SW480 (cell line): Measurements from ENCODE around the gene SUPT3H.

ENCODE experiments used
- DNase-seq: peaks from one replicate; pipeline ENCODE4 v3.0.0-alpha.2; 2016; ENCODE audit warnings: low spot score

SUPT3H gene

DNA sequence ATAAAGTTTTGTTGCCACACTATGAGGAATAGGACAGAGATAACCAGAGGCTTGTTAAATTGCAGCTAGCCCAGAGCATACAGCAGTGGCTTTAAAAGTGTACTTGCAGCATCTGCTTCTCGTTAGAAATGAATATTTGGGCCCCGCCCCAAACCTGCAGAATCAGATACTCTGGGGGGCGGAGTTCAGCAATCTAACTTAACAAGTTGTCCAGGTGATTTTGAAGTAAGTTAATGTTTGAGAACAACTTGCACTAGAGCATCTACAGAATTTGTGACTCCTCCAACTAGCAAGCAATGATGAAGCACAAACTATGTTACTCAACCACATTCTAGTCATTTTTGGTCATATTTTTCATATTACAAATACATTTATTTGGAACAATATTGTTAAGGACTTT lies 10.6 kb upstream of the SUPT3H start:
- DNase-seq, result no peak

DNA sequence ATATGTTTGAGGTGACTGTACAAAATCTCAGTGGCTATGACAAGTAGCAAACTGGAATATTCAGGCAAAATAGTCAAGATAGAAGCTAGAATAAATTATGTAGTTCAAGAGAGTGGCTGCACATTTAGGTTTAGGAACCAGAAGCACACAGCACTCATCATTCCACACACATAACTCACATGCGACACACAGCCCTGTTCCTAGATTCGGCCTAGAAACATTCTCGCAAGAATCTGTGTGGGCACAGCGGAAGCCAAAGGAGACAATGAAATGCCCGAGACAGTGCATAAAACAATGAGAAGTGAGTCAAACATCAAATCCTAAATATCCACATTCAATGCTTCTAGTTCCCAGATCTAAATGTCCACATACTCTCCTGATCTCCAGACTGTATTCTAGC lies 9.5 kb upstream of the SUPT3H start:
- DNase-seq, result no peak

DNA sequence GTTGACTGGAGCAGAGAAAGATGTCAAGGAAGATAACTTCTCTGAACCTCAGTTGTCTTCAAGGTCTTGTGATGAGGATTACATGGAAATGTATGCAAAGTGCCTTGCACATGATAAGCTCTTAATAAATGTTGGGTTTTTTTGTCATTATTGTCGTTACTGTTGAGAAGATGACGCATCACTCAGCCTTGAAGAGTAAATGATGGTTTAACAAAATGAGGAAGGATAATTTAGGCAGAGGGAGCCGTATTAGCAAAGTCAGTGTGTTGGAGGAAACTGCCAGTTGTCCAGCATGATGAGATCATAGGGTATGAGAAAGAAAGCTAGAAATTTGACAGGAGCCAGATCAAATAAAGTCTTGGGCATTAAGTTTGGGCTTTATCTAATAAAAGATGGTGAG lies 8.8 kb upstream of the SUPT3H start:
- no peak for DNase-seq

DNA sequence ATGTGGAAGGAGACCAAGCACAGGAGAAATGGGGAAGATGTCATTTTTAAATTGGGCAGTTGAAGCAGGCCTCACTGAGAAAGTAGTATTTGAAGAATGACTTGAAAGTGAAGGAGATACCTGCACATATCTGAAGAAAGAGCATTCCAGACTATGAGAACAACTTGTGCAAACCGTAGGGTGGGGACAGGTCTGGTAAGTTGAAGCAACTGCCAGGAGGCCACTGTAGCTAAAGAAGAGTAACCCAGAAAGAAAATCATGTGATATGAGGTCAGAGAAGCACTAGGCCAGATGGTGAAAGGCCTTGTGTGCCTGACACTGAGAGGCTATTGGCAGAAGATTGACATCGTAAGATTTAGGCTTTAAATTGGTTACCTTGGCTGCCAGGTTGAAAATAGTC lies 4.7 kb upstream of the SUPT3H start:
- no peak for DNase-seq

DNA sequence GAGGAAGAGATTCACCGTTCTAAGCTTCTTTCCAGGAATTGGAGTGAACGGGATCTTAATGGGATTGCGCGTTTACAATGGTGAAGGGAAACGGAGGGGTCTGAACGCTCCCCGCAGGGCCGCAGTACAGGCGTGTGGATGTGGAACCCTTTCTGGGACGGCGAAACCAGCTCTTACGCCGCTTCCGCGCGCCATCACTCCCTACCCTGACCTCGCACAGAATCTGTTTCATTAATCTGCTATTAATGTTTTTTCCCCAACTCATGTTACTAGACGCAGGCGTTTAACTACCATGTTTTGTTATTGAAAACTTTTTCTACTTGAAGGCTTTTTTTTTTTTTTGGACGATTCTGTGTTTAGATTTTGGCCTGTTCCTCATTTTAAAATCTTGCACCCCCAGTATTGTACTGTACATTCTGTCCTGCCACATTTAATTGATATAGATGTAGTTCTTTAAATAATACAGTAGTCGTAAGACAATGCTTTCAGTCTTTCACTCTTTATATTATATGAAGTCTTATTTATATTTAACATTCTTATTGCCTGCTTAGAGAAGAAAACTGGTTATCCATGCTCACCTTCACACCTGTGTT lies 696 bp upstream of the SUPT3H start:
- DNase-seq, result peak; percentile 66

DNA sequence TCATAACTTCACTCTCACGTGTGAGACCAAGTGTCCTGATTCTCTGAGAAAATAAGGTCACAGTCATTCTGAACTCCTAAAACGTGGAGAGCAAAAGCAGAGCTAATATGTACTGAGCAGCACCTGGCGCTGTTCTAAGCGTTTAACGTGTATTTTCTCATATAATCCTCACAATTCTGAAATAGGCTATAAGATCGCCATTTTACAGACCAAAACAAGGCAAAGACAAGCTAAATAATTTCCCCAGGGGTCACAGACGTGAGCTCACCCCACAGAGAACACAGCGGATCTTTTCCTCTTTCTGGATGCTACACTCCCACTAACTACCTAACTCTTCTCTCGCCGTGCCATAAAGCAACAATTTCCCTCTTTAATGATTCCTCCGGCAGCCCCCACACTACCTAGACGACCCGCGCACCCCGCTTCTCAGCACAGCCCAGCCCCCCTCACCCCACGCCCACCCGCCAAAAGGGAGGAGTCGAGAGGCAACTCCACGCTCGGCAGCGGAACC lies 636 bp downstream of the SUPT3H start:
- DNase-seq, result no peak

DNA sequence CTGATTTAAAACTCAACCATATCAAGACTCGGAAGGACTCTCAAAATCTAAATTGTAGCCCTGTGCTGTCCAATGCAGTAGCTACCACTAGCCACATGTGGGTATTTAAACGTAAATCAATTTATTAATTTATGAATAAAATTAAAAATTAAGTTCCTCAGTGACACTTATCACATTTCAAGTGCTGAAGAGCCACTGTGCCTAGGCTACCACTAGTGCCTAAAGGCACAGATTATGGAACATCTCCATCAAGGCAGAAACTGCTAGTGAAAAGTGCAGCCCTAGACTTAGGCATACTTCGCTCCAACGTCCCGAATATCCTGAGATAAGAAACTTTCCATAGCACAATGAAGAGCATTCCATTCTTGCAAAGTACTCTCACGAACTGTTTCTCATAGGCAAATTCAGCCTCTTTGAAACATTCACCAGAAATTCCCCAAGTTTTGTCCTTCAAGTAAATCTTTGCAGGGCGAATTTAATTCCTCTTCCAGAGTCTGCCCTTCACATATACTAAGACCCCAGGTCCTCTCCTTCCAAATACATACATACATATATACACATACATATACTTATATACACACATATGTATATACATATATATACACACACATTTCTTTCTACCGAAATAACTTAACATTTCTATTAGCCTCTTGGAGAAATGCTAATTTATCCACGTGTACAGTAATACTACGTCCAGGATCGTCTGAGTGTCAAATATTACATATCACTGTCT lies 1.3 kb downstream of the SUPT3H start:
- DNase-seq, result peak; percentile 5

DNA sequence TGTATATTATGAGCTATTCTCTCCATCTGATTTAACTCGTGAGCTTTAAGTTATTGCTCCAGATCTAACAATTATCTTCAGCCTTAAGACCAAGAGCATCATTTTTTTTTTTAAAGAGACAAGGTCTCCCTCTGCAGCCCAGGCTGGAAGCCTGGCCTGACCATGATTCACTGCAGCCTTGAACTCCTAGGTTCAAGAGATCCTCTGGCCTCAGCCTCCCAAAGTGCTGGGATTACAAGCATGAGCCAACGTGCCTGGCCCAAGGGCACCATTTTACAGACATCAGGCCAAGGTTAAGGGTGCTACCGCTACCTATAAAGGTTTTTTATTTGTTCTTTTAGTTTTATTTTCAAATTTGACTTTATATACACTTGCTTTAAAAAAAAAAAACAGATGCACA lies 2.3 kb downstream of the SUPT3H start:
- DNase-seq, result no peak

DNA sequence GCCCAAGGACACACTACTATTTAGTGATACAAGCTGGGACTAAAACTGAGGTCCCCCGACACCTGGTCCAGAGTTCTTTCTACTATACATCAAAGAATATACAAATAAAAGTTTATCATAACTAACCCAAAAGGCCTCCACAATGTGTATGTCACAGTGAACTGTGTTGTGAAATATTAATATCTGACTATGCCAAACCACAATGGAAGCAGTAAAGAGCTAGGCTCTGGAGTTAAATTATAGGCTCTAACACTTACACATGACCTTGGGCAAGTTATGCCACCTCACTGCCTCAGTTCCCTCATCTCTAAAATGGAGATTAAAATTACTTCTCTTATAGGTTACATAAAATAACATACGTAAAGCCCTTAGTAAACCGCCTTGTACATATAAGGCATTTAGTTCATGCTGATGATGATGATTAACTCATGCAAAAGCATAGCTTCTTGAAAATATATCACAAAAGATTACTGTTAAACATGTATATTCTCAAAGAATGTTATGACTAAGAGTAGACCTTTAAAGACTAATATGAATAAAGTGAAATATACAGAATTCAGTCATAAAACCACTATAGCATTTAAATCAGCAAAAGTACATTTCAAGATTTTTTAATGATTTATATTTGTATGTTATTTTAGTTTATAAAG lies 5.7 kb downstream of the SUPT3H start:
- DNase-seq, result no peak

DNA sequence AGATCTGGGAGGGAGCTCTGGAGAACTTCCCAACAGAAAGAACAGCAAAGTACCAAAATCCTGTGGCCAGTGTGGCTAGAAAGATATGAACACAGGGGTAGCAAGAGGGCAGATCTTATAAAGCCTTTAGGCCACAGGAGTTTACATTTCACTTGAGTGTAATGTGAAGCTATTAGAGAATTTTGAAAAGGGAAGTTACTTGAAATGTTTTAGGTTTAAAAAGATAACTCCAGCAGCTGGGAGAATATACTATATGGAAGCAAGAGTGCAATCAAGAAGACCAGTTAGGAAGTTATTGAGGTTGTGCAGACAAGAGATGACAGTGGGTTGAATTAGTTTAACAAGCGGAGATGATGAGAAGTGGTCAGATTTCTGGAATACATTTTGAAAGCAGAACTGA lies 7.9 kb downstream of the SUPT3H start:
- DNase-seq, result no peak

DNA sequence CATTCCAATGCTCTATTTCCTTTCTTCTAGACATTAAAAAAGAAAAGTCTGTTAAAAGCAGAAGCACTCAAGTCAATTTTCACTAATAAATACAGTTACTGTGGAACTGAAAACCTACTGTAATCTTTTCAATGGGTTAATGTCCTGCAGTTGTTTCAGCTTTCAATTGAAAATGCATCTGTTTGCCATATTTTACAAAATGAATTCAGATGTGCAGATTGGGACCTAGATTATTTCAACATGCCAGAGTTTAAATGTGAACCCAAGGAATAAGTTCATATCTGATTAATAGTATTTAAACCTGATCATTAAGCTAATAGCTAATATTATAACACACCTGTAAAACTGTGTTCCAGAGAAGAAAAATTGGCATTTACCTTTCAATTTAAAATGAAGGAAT lies 9.7 kb downstream of the SUPT3H start:
- DNase-seq, result no peak

DNA sequence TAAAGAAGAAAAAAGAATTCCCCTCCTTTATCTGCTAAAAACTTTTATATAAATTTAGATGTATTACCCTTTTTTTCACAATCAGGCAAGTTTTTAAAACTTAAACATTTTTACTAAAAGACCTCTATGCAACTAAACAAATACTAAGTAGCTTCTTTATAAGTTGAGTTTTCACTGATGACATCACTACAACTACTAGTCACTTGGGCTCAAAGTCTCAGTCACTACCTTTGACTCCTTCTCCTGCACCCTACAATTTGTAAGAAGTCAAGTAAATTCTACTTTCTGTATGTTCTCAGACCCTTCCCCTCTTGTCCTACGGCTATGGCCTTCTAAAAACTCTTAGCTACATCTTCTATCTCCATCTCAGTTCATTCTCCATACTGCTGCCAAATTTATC lies 11.2 kb downstream of the SUPT3H start:
- DNase-seq, result no peak

DNA sequence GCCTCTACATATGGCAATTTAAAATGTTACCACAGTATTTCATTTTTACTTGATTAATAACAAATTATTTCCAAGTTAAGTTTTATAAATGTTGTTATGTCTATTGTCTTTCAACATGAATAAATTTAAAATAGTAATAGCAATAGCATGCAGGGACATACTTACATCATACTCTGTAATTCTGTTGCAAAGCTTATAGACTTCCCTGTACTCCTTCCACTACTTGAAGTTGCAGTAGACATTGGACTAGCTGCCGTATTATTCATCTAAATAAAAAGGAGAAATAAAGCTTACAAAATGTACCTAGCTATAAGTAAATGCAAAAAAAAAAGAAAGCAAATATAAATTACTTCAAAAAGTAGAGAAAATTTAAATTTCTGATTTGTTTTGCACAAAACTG lies 12.7 kb downstream of the SUPT3H start:
- DNase-seq, result no peak

DNA sequence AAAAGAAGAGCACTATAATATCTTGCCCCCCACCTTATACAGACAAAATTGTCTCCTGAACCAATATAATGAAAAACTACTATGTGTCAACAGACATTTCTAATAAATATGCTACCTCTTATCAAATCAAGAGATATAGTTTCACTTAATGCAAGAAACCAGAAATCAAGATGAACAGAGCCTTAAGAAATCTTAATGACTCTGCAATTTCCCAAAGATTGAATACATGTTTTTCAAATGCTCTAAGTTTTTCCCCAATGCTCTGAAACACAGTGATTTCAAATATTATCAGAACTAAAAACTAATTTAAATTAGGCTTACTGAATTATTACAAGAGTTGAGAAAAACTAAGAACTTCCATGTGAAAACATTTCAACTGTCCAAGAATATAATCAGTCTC lies 13.3 kb downstream of the SUPT3H start:
- DNase-seq, result no peak

DNA sequence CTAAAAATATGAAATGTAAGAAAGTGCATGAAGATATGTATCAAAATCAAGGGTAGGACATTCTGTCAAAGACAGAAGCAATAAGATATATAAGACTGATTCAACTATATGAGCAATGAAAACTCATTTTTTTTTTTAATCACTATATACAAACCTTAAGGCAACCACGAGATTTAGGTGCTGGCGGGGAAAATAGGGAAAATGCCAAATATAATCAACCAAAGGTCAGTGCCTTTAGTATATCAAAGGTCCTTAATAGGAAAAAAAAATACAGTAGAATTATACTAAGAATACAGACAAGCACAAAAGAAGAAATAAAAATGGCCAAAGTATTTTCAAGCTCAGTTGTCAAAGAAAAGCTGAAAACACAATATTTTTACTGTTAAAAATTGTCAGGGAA lies 24.1 kb downstream of the SUPT3H start:
- no peak for DNase-seq

DNA sequence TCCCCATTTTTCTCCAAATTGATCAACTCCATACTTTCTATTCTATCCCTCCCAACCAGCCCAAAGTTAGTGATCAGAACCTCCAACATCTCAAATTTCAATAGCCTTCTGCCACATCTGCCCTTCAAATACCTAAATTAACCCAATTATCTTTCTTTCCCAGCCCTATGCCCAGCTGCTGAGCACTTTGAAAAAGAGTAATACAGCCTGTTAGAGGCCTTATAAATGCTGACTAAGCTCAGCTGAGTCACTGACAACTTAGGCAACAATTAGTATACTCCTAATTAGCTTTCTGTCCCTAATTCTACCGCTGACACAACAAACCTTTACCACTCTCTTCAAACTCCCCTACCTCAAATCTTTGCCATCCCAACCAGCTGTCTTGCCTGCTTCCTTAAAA lies 26.1 kb downstream of the SUPT3H start:
- no peak for DNase-seq

DNA sequence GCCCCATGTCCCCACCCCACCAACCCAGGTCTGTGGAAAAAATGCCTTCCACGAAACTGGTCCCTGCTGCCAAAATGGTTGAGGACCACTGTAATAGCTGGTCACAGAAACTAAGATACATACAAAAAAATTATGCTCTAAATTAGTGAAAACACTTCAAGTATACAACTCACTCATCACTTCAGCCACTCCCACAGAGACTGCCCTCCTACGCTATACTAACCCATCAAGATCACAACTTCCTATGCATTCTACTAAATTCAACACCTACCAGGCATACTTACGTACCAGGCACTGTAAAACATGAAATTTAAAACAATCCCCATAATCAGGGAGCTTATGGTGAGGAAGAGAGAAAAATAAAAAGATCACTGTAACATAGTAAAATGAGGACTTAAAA lies 26.7 kb downstream of the SUPT3H start:
- no peak for DNase-seq

DNA sequence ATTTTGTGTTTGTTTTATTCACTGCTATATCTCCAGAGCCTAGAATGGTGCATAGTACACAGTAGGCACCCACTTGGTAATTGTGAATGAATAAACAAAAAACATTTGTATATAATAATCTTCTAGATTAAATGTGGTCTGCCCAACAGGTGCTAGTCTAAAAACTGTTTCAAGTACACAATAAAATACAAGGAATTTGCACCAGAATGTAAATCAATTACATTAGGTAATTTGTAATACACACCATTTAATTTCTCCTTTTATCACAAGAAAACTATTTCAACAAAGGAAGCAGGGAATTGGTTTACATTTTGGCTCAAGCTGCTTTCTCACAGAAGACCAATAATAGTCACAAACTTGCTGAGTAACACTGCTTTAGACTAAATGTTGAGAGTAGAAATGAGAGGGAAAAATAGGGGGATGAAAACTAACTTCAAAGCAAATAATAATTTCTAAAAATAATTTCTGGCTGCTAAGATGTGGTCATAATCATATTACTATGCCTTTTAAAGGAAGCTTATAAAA lies 27.5 kb downstream of the SUPT3H start:
- DNase-seq, result no peak

DNA sequence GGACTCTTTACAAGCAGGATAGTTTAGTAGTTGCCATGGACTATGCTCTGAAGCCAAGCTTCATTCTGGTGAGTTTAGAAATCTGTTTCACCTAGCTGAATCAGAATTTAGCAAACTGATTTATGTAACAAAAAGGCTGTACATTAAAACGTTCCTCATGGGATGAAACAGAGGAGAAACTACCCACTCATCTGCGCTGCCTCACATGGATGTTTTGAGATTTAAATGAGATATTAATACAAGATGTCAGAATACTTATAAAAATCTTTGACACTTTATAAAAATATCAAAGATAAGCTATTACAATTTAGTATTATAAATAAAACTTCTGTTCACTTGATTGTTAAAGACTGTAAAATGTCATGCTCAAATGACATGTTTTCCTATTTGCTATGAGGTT lies 32.8 kb downstream of the SUPT3H start:
- no peak for DNase-seq

DNA sequence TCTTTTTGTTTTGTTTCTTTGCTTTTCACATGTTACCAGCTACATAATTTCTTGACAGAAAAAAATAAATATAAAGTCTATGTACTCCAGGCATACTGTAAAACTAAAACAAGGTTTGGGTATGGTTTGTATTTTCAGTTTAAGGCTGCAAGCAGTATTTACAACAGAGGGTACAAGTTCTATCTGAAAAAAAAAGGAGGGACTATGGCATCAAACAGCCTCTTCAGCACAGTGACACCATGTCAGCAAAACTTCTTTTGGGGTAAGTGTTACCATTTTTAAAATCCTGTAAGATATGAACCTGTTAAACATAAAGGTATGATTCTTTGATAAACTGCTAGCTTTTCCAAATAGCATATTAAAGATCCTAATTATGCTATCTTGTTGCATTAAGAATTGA lies 49.2 kb downstream of the SUPT3H start:
- no peak for DNase-seq

DNA sequence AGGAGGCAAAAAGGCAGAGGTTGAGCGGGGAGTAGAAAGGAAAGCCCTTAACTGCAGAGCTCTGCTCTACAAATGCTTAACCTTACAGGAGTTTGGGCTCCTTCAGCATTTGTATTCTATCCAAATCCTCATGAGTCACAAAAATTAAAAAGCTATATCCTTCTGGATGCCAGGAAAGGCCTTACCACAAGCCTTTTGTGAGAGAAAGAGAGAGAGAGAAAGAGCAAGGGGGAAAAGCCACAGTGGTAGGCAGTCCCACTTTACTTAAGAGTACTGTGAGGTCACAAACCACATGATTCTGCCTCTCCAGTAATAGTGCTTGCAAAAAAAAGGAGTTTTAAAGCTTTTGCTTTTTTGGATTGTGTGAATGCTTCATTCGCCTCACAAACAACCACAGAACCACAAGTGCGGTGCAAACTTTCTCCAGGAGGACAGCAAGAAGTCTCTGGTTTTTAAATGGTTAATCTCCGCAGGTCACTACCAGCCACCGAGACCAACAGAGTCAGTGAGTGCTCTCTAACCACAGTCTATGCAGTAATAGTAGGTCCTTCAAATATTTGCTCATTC lies 49.7 kb downstream of the SUPT3H start, which contains the start of gene RUNX2:
Gene RUNX2 (plus strand): TSS at position 375 of the 567 bp plus-strand sequence. CDS start 397 bp downstream, outside the sequence.
- DNase-seq, result no peak

DNA sequence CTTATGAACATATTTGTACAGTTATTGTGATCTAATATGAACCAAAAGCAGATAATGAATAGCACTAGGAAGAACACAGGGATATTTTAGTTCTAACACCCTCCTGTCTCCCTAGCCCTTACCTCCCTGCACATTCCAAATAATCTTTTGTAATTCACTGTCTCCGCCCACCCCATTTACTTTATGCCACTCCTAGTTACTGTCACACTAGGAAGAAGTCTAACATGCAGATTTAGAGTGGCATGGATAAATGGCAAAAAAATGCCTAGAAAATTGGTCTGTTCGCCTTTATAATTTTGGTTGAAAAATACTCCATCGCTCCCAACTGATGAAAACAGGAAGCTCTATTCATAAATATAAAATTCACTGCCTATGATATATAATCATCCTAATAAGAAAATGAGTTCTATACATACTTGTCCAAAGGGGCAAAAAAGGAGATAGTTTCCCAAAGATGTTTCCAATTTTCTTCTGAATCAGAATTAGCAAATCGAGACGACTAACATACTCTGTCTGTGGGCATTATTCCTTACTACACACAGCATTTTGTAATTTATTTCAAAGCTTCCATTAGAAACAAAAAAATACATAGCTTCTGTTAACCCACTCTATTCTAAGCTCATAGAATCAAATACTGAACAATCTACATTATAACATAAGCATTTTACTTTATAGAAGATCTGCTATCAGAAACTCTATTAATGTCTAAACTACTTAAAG lies 50.9 kb downstream of the SUPT3H start:
- DNase-seq, result peak; percentile 42
